Thoracic aorta (tissue), 2 donors: ENCODE data around the gene GRM2. TPM values are rescaled to one million over a fixed set of nuclear protein-coding genes. Genes with fewer than 3 reads are reported as not detected.

ENCODE experiments used
- ATAC-seq: fragments of 150-250 bp; one replicate; pipeline ENCODE4 v1.8.0; 2017; ENCODE audit warnings: low read depth; ENCODE audit not compliant: insufficient number of reproducible peaks, low FRiP score
- DNase-seq: peaks from one replicate; pipeline ENCODE4 v3.0.0-alpha.2; 2020; ENCODE audit warnings: low spot score
- H3K27ac ChIP-seq, 2 donors: fragments of 200-600 bp; sonication (generic); 1 replicate in 1 of 2; 2 replicates in 1 of 2; pipeline ENCODE4 v1.5.1; 2016; ENCODE audit warnings: mild to moderate bottlenecking in 2 of 2, moderate library complexity in 2 of 2
- H3K27me3 ChIP-seq: fragments of 200-600 bp; sonication (generic); replicated peaks from 2 replicates; pipeline ENCODE4 v1.6.0; 2016; ENCODE audit warnings: mild to moderate bottlenecking; ENCODE audit not compliant: insufficient read depth
- H3K36me3 ChIP-seq: fragments of 200-600 bp; sonication (generic); one replicate; pipeline ENCODE4 v1.5.1; 2016
- H3K4me1 ChIP-seq, 2 donors: fragments of 200-600 bp; sonication (generic); 1 replicate in 1 of 2; 2 replicates in 1 of 2; pipeline versions ENCODE4 v1.5.1 to v1.6.0; 2016; ENCODE audit warnings: low read depth in 2 of 2, mild to moderate bottlenecking in 1 of 2; ENCODE audit not compliant: control insufficient read depth in 1 of 2
- H3K4me3 ChIP-seq: fragments of 200-600 bp; sonication (generic); 2 replicates; pipeline ENCODE4 v1.5.1; 2016; ENCODE audit warnings: mild to moderate bottlenecking
- H3K9me3 ChIP-seq: fragments of 200-600 bp; sonication (generic); 2 replicates; pipeline ENCODE4 v1.5.1; 2016
- total RNA-seq, 2 donors: library from RNA; depleted of rRNA; stranded (reverse); fragments of >200 nt; gene quantifications; one replicate each; pipeline versions ENCODE4 v1.1.0 to v1.2.3, GENCODE V29; 2016
- TF ChIP-seq, protein P1 (sequence below): fragments of 200-600 bp; sonication (generic); IDR thresholded peaks from one replicate; pipeline ENCODE4 v1.5.1; 2019; ENCODE audit warnings: antibody characterized with exemption

Gene GRM2
- total RNA-seq, result under 1 TPM; 0.49 to 0.54 TPM

DNA sequence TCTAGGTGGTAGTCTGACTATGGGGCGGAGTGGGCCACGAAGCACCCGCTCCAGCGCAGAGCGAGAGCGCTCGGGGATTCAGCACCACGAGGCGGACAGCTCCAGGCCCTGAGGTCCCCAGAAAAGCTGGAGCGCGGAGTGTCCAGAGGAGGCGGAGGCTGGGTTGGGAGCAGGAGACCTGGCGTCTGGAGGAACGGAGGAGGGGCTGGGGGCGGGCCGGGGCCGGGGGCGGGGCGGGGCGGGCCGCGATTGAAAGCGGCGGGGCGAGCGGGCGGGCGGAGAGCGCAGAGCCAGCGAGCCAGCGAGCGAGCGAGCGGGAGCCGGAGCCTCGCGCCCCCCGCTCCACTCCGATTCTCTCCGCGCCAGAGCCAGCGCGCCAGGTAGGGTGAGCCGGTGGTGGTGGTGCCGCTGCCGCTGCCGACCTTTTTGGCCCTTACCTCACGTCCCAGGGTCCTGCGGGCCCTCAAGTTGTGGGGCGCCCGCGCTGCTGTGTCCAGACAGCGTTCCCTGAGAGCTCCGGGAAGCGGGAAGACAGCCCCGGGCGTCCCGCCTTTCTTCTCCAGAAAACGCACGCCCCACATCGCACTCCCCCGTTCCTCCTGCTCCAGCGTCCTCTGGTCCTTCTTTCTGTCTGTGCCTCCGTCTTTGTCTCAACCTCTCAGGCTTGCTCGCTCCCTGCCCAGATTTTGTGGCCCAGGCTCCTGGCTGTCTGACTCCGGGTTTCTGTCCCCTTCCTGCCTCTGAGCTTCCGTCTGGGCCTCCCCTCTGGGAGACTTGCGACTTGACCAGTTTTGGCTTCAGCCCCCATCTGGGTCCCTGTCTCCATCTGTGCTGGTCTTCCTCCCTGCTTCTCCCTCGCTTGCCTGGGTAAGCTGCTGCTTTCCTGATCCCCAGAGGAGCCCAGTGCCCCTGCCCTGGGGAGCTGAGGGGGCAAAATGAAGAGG is at the start of gene GRM2:
TSS of gene GRM2 (plus strand) at position 281 of the 944 bp plus-strand sequence. CDS start 1,916 bp downstream, outside the sequence.
- Histone ChIP-seq H3K36me3 (peaks cover 9% of the 10 kb centered on the region), H3K4me1 (peaks cover 0 to 5% of the 10 kb centered on the region in 2 donors), H3K9me3 (no peaks in the 10 kb centered on the region), H3K4me3 (peak within 1 kb of the TSS; percentile 51), H3K27ac (no peak within 1 kb of the TSS), H3K27me3 (no peaks in the 10 kb centered on the region)
- ATAC-seq, result no peak
- TF ChIP-seq, protein P1, sequence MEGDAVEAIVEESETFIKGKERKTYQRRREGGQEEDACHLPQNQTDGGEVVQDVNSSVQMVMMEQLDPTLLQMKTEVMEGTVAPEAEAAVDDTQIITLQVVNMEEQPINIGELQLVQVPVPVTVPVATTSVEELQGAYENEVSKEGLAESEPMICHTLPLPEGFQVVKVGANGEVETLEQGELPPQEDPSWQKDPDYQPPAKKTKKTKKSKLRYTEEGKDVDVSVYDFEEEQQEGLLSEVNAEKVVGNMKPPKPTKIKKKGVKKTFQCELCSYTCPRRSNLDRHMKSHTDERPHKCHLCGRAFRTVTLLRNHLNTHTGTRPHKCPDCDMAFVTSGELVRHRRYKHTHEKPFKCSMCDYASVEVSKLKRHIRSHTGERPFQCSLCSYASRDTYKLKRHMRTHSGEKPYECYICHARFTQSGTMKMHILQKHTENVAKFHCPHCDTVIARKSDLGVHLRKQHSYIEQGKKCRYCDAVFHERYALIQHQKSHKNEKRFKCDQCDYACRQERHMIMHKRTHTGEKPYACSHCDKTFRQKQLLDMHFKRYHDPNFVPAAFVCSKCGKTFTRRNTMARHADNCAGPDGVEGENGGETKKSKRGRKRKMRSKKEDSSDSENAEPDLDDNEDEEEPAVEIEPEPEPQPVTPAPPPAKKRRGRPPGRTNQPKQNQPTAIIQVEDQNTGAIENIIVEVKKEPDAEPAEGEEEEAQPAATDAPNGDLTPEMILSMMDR, result no peak
- no peak for DNase-seq

DNA sequence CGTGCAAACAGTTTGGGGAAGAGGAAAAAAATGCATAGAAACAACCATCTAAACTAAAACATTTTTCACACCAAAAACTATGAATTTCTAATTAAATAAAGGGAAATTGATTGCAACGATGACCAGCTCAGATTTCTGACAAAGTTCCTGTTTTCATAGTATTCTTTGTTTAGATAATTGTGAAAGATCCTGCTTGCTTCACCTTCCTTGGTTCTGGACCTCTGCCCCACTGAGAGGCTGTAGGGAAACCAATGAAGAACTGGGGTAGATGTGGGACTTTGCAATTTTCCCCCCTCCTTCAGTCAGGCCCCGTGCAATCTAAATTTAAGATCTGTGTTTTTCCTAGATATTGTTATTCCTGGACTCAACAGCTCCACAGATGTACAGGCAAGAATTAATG is 49.6 kb upstream of the GRM2 start:
- Histone ChIP-seq H3K36me3 (peaks cover 34% of the 10 kb centered on the region), H3K4me1 (no peaks in the 10 kb centered on the region), H3K27me3 (no peaks in the 10 kb centered on the region), H3K9me3 (no peaks in the 10 kb centered on the region), H3K4me3 (no peak overlapping the region), H3K27ac (no peak overlapping the region)
- TF ChIP-seq, protein P1, result no peak
- DNase-seq, result no peak
- ATAC-seq, result no peak

DNA sequence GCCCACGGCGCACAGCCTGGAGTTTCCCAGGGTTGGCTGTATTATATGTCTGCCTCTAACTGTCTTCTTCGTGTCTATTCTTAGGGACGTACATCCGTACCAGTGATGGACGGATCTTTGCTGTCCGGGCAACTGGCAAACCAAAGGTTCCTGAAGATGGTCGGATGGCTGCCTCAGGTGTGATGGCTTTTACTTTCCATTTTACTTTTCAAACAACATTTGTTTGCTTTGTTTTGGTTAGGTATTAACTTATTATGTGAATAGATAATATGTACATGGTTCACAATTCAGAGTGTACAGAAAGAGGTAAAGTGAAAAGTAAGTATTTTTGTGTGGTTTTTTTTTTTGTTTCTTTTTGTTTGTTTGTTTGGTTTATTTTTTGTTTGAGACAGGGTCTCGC is 46.9 kb upstream of the GRM2 start:
- TF ChIP-seq, protein P1, result no peak
- DNase-seq, result no peak
- Histone ChIP-seq H3K4me3 (no peak overlapping the region), H3K9me3 (no peaks in the 10 kb centered on the region), H3K36me3 (peaks cover 43% of the 10 kb centered on the region), H3K4me1 (no peaks in the 10 kb centered on the region), H3K27ac (no peak overlapping the region), H3K27me3 (no peaks in the 10 kb centered on the region)
- ATAC-seq, result no peak

DNA sequence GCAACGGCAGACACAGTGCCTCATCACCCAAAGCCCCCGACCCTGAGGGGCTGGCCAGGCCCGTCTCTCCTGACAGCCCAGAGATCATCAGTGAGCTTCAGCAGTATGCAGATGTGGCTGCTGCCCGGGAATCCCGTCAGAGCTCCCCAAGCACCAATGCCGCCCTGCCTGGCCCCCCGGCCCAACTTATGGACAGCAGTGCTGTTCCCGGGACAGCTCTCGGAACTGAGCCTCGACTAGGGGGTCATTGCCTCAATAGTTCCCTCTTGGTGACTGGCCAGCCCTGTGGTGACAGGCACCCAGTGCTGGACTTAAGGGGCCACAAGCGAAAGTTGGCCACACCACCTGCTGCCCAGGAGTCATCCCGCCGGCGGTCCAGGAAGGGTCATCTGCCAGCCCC is 44.4 kb upstream of the GRM2 start:
- TF ChIP-seq, protein P1, result no peak
- no peak overlapping the region for H3K27ac ChIP-seq
- no peaks in the 10 kb centered on the region for H3K27me3 ChIP-seq
- H3K4me3 ChIP-seq, result no peak overlapping the region
- H3K4me1 ChIP-seq, result no peaks in the 10 kb centered on the region
- no peak for DNase-seq
- peaks cover 42% of the 10 kb centered on the region for H3K36me3 ChIP-seq
- ATAC-seq, result no peak
- no peaks in the 10 kb centered on the region for H3K9me3 ChIP-seq

DNA sequence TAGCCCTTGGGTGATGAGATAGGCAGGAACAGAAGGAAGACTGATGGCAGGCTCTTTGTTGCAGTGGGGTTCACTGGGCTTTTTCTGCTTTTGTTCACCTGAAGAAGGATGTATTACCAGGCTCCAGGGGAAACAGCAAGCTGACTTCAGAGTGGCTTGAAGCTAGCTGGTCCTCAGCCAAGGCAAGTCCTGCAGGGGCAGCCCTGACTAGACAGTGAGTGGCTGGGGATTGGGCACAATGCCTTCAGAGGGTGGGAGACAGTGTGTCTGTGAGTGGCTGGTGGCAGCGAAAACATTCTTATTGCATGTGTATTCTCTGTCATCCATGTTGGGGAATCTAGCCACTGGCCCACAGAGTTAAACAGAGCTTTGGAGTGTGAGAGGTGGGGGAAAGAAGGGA is 38.1 kb upstream of the GRM2 start:
- no peaks in the 10 kb centered on the region for H3K36me3 ChIP-seq
- H3K27me3 ChIP-seq, result no peaks in the 10 kb centered on the region
- no peak overlapping the region for H3K4me3 ChIP-seq
- DNase-seq, result no peak
- TF ChIP-seq, protein P1, result no peak
- H3K4me1 ChIP-seq, result peaks cover 7 to 25% of the 10 kb centered on the region in 2 donors
- H3K9me3 ChIP-seq, result no peaks in the 10 kb centered on the region
- no peak overlapping the region for H3K27ac ChIP-seq
- no peak for ATAC-seq
